KMS-11 (cell line): ENCODE results near the gene CCDC169.
"Not testable (repeated sequence)": the region's sequence is repeated elsewhere in the genome, so short reads cannot be mapped to it uniquely, and the experiment has no call there.

Experiments used
- H2AFZ ChIP-seq: fragments of 200-600 bp; sonication (generic); 2 replicates; pipeline ENCODE4 v1.6.1; 2016; ENCODE audit warnings: antibody characterized with exemption, mixed run types, low read depth
- H3K27ac ChIP-seq: fragments of 200-600 bp; sonication (generic); 2 replicates; pipeline ENCODE4 v1.6.1; 2016; ENCODE audit warnings: mild to moderate bottlenecking, mixed run types
- H3K27me3 ChIP-seq: fragments of 200-600 bp; sonication (generic); 2 replicates; pipeline ENCODE4 v1.6.1; 2017; ENCODE audit warnings: mild to moderate bottlenecking, low read depth, mixed run types, moderate library complexity; ENCODE audit not compliant: insufficient read depth
- H3K36me3 ChIP-seq: fragments of 200-600 bp; sonication (generic); 2 replicates; pipeline ENCODE4 v1.6.1; 2017; ENCODE audit warnings: mild to moderate bottlenecking, mixed run types; ENCODE audit not compliant: insufficient read depth
- H3K4me1 ChIP-seq: fragments of 200-600 bp; sonication (generic); 2 replicates; pipeline ENCODE4 v1.6.1; 2016; ENCODE audit warnings: mild to moderate bottlenecking, low read depth, mixed run types; ENCODE audit not compliant: poor library complexity, severe bottlenecking
- H3K4me2 ChIP-seq: fragments of 200-600 bp; sonication (generic); 2 replicates; pipeline ENCODE4 v1.7.0; 2016; ENCODE audit warnings: mild to moderate bottlenecking, mixed run types
- H3K4me3 ChIP-seq: fragments of 200-600 bp; sonication (generic); IDR thresholded peaks from 2 replicates; pipeline ENCODE4 v1.6.1; 2017; ENCODE audit warnings: low read depth, low read length, mixed read lengths; ENCODE audit not compliant: insufficient read depth
- H3K79me2 ChIP-seq: fragments of 200-600 bp; sonication (generic); 2 replicates; pipeline ENCODE4 v1.6.1; 2016; ENCODE audit warnings: low read depth, mixed run types; ENCODE audit not compliant: insufficient read depth
- H3K9ac ChIP-seq: fragments of 200-600 bp; sonication (generic); 2 replicates; pipeline ENCODE4 v1.6.1; 2016; ENCODE audit warnings: mild to moderate bottlenecking, mixed run types
- H4K20me1 ChIP-seq: fragments of 200-600 bp; sonication (generic); 2 replicates; pipeline ENCODE4 v1.6.1; 2016; ENCODE audit warnings: mild to moderate bottlenecking, mixed run types; ENCODE audit not compliant: insufficient read depth
- CTCF ChIP-seq: fragments of 200-600 bp; sonication (generic); conservative IDR thresholded peaks from 2 replicates; pipeline ENCODE4 v1.6.1; 2017; ENCODE audit warnings: low read depth, mild to moderate bottlenecking, antibody characterized with exemption, low read length, moderate library complexity, mixed read lengths

Gene CCDC169

GRCh38 chr13:36310417-36311108 lies 12.9 kb upstream of the CCDC169 start:
- Histone ChIP-seq H3K9ac (no peak overlapping the region), H3K36me3 (no peaks in the 10 kb centered on the region)
- TF ChIP-seq CTCF = no peak

GRCh38 chr13:36302289-36302688 lies 4.7 kb upstream of the CCDC169 start:
- Histone ChIP-seq H4K20me1 (no peaks in the 10 kb centered on the region), H3K27me3 (no peaks in the 10 kb centered on the region), H3K27ac (no peak overlapping the region), H2AFZ (no peak overlapping the region), H3K36me3 (no peaks in the 10 kb centered on the region), H3K79me2 (no peaks in the 10 kb centered on the region), H3K4me1 (no peaks in the 10 kb centered on the region), H3K4me3 (no peak overlapping the region), H3K4me2 (no peak overlapping the region), H3K9ac (no peak overlapping the region)
- TF ChIP-seq CTCF = no peak

More at GRCh38 chr13:36310417-36311108, 12.9 kb upstream of the CCDC169 start:
- no peak overlapping the region for H3K4me3 ChIP-seq
- H3K4me2 ChIP-seq = no peak overlapping the region
- H3K4me1 ChIP-seq = no peaks in the 10 kb centered on the region
- H3K27me3 ChIP-seq = no peaks in the 10 kb centered on the region
- H3K79me2 ChIP-seq = no peaks in the 10 kb centered on the region
- H2AFZ ChIP-seq = no peak overlapping the region
- H4K20me1 ChIP-seq = no peaks in the 10 kb centered on the region
- no peak overlapping the region for H3K27ac ChIP-seq

- H3K79me2 ChIP-seq, H3K9ac ChIP-seq, H3K4me1 ChIP-seq, H4K20me1 ChIP-seq, H3K27ac ChIP-seq, H3K36me3 ChIP-seq, H2AFZ ChIP-seq, H3K4me3 ChIP-seq, H3K27me3 ChIP-seq, H3K4me2 ChIP-seq: not testable (repeated sequence)
Measured at GRCh38 chr13:36299469-36299868, 1.9 kb upstream of the CCDC169 start.

GRCh38 chr13:36298535-36299068 lies 988 bp upstream of the CCDC169 start:
- H3K4me1 ChIP-seq = no peaks in the 10 kb centered on the region
- no peak overlapping the region for H2AFZ ChIP-seq
- no peak overlapping the region for H3K27ac ChIP-seq
- no peaks in the 10 kb centered on the region for H3K79me2 ChIP-seq
- H3K9ac ChIP-seq = no peak overlapping the region
- no peaks in the 10 kb centered on the region for H3K27me3 ChIP-seq
- no peaks in the 10 kb centered on the region for H3K36me3 ChIP-seq
- TF ChIP-seq CTCF = no peak
- H3K4me2 ChIP-seq = no peak overlapping the region
- H4K20me1 ChIP-seq = no peaks in the 10 kb centered on the region
- no peak overlapping the region for H3K4me3 ChIP-seq

GRCh38 chr13:36294096-36294495 lies 3.5 kb downstream of the CCDC169 start:
- H3K79me2 ChIP-seq = no peaks in the 10 kb centered on the region
- H3K4me3 ChIP-seq = no peak overlapping the region
- H3K36me3 ChIP-seq = no peaks in the 10 kb centered on the region
- no peak for TF ChIP-seq CTCF
- H3K27me3 ChIP-seq = no peaks in the 10 kb centered on the region
- no peak overlapping the region for H3K9ac ChIP-seq
- H3K4me2 ChIP-seq = no peak overlapping the region
- no peak overlapping the region for H3K27ac ChIP-seq
- H2AFZ ChIP-seq = no peak overlapping the region
- H3K4me1 ChIP-seq = no peaks in the 10 kb centered on the region
- H4K20me1 ChIP-seq = no peaks in the 10 kb centered on the region
